Fibroblast of the conjunctiva (primary cell): ENCODE results near the gene KCNK15.
"Not testable (repeated sequence)": the region's sequence is repeated elsewhere in the genome, so short reads cannot be mapped to it uniquely, and the experiment has no call there.

Source experiments
- DNase-seq: peaks from one replicate; pipeline ENCODE4 v3.0.0-alpha.2; 2010; ENCODE audit warnings: low read depth

Gene KCNK15

DNA sequence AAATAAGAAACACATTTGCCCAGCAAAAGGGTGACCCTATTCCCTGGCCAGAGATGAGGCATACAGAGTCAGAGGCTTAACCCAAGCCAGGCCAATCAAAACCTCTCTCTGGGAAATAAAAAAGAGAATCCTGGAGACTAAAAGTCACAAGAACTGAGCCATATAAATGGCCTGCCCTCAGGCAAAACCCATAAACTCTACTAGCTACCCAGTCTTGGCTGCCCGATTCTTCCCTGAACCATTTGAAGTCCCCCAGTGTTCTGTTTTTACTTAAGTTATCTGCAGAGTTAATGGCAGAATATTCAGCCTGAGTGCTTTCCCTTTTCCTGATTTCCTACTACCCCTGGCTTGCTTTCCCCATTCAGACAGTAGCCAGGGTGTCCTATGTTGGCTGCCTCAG is 13.9 kb downstream of the KCNK15 start:
- no peak for DNase-seq

DNA sequence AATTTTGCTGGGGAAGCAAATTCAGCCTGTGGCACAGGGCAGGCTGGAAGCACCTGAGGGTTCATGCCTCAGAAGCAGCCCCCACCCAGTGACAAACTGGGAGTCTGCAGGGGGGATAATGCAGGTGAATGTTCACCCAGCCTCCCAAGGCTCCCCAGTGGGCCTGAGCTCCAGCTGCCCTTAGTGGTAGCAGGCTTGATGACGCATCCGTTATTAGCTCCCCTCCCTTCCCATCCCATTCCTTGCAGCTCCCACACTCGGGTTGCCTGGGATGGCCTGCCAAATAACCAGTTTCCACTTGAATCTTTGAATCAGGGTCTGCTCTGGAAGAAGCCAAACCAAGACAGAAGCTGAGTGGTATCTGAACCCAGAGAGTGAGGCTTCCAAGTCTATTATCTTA is 15.8 kb downstream of the KCNK15 start:
- DNase-seq: no peak

DNA sequence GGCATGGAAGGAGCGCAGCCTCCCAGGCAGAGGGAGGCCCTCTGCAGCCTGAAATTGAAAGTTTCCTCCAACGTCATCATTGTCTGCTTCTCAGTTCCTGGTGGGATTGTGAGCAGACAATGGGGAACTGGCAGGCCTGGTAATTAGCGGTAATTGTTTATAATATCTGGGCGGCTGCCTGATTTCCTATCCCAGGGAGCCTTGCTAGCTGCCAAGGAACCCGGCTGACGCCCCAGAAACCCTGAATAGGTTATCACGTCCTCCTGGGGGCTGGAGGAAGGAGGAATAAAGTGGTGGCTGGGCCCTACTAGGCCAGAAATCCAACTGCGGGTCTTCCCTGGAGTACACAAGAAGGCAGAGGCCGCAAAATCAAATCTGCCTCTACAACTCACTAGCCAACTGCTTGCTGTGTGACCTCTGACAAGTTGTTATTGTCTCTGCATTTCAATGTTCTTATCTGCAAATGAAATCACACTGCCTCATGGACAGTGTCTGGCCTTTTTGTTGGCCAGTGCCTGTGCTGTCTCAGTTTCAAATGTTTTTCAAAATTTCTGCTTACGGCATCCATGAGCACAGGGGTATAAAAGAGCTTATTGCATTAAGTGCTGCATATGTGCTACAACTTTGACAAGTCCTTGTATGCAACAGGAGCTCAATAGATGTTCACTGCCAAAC is 16.9 kb downstream of the KCNK15 start:
- DNase-seq: no peak

DNA sequence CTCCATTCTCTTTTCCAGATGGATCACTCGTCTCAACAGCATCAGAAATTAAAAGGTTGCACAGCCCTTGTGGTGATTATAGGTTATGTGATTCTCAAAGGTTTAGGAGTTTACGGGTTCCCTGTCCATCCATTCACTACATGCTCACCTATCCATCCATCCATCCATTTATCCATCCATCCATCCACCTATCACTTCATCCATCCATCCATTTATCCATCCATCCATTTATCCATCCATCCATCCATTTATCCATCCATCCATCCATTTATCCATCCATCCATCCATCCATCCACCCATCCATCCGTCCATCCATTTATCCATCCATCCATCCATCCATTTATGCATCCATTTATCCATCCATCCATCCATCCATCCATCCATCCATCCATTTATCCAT is 18.1 kb downstream of the KCNK15 start:
- not testable (repeated sequence) for DNase-seq

DNA sequence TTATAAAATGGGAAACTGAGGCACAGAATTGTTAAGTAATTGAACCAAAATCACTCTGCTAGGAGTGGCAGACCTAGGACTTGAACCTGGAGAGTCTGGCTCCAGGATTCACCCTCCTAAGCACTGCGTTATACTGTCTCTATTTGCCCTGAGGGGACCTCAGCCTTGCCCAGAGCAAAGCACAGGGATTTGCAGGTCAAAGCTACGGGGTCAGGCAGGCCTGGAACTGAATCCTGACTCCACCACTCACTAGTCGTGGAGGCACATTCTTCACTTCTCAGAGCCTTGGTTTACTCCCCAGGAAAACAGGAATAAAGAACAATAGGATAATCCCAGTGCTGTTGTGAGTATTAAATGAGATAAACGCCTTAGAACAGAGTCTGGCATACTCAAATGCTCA is 19.4 kb downstream of the KCNK15 start:
- DNase-seq: no peak

DNA sequence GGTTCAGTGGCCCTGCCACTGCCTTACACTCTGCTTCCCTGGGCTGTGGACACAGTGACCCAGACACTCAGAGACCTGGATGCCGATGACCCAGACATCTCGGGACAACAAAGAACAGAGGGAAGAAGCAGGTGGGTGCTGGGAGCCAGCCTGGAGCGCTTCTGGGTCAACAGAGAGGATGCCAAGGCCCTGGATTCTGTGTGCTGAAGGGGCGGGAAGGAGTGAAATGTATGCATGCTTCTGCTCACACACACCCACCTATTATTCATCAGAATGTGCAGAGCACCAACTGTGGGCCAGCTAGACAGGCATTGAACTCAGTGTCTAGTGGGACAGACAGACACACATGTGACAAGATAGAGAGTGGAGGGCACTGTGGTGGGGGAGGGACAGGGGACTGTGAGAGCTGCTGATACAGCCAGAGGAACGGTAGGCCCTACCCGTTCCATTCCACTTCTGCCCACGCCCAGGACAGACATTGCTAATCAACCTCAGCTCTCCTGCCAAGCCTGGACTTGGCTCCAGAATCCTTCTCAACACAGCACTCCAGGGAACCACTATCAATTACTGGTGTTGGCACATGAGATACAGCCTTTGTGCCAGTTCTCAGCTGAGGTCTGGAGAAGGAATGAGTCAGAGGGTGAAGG is 20.2 kb downstream of the KCNK15 start:
- DNase-seq: no peak

DNA sequence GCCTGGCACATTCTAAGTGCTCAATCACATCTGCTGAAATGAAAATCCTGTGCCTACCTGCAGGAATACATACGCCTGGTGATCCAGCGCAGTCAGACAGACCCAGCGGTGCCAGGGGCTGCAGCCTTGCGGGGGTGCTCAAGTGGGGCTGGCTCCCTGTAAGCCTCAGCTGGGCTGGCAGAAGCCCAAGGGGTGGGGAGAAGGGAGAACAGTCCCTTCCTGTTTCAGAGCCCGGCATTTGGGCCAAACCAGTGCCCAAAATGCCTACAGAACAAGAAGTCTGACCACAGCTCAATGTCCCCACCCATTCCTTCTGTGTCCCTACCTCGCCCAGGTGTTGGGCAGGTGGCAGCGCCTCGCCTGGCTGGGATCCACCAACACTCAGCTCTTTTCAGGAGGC is 22.6 kb downstream of the KCNK15 start:
- no peak for DNase-seq

DNA sequence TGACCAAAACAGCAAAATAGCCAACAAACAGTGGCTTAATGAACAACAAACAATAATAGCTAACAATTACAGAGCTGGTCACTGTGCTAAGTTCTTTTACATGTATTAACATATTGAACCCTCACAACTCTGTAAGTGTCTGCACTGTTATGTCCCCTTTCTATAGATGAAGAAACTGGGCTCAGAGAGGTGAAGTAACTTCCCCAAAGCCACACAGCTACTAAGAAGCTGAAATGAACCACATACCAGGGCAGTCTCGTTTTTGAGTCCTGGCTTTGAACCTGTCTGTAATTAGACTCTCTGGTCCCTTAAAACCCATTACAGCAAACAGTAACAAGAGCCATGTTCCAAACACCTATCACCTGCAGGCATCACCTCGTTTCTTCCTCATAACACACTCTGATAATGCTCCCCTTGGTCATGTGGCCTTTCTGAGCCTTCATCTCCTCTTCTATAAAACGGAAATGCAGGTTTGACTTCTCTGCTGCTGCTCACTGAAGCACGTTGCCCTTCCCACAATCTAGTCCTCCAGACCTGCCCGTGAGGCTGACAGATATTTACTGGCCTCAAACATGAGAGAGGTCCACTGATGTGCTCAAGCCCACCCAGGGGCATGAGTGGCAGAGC is 23.3 kb downstream of the KCNK15 start:
- DNase-seq: no peak

DNA sequence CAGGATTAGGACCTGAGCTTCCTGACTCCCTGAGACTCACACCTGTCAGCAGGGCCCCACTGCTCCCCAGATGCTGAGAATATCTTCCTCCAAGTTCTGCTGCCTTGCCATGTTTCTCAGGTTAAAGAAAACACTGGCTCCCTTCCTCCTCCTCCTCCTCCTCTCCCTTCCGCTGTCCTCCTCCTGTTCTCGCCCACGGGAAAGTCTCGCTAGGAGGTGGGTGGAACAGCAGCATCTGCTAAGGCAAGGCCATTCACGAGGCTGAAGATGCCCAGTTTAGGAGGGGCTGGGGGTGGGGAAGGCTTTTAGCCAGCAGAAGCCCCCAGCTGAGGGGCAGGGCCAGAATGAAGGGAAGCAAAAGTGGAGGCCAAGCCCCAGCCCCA is 23.8 kb downstream of the KCNK15 start:
- DNase-seq: no peak

DNA sequence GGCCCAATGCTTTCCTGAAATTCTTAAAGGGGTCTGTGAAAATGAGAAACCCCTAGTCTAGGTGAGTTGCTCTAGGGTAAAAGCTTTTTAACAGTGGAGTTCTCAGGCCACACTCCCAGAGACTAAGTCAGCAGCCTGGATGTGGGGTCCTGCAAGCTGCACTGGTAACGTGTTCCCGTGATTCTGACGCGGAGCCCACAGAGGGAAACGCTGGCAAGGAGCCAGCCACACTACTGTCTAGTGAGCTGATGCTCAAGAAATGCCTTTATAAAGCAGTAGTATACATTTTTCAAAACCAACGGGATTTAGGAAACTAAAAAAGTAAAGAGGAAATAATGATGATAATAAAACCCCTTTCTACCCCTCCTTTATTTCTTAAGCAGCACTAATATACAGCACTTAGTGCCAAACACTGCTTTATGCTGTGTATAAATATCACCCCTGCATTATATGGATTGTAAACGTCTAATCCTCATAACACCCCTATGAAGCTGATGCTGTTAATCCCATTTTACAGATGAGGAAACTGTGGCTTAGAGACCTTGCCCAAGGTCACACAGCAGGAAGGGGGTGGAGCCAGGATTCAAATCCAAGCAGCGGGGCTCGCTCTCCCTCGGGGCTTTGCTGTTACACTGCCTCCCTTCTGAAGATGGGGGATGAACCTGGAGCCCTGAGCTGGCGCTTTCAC is 25.0 kb downstream of the KCNK15 start:
- no peak for DNase-seq

DNA sequence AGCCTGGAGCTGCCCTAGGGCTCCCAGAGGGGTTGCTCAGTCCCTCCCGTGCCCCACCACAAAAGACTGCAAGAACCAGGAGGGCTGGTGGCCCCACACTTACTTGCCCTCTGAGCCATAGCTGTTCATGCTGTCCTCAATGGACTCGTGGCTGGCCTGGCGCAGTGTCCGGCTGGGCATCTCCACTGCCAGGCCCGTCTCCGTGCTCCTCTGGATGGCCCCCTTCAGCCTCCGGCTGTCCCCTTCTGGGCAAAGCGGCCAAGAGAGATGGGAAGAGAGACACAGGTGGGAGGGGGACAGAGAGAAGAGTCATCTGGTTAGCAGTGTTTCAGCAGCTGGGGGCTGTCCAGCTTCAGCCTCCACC is 25.5 kb downstream of the KCNK15 start:
- no peak for DNase-seq

DNA sequence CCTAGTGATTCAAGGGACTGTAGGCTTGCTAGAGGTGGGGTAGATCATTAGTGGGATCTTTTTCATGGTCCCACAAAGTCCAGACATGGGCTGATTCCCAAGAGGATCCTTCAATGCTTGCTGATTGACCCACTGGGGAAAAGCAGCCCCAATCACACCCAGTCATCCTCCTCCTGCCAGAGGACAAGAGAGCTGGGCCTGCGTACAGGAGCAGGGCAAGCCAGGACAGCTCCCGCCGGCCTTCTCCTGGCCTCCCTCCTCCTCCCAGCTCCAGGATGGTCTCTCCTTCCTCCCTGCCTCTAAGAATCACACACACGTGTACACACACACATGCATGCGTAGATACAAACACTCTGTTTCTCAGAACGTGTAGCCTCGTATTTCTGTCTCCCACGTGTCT is 27.0 kb downstream of the KCNK15 start:
- DNase-seq: no peak

DNA sequence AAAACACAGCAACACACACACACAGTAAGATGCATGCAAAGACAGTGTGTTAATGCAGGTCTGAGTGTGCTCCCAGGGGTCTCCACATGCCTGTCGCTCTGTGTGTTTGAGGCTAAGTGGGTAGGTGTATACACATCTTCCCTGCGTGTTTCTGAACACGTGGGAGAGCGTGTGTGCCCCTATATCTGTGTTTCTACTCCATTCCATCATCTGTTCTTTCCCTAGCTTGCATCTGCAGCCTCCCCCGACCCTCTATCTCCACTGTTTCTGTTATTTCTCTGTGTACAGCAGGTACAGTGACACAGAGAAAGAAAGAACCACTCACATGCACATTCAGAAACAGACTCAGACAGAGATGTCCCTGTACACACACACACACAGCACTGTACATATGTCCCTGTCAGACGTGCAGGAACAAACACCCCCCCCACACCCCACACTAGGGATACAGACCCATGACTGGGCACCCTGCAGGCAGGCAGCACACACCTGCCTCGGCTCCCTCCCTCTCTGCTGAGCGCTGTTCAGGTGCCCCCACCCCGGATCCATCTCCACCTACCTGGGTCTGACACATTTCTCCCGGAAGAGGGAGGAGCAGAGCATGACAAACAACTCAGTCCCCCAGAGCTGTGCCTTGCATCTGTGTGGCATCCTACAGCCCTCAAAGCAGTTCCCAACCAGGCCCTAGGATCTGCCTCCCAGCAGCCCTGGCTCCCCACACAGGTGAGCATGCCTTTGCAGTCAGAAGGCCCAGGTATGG is 27.6 kb downstream of the KCNK15 start:
- DNase-seq: no peak

DNA sequence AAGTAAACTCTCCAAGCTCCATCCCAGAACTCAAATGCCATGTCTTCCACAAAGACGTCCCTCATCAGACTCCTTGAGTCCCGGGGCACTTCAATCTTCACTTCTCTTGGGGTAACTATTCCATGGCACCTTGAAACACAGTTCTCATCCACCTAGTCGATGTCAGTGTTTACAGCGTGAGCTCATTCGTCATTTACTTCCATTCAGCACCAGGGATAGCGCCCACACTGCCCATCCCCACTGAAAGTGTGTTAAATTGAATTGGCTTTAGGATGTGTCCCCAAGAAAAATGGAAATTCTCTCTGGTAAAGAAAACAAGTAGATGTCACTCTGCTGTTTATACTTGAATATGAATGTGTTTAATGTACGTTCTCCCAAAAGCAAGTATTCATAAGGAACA is 31.3 kb downstream of the KCNK15 start:
- no peak for DNase-seq

DNA sequence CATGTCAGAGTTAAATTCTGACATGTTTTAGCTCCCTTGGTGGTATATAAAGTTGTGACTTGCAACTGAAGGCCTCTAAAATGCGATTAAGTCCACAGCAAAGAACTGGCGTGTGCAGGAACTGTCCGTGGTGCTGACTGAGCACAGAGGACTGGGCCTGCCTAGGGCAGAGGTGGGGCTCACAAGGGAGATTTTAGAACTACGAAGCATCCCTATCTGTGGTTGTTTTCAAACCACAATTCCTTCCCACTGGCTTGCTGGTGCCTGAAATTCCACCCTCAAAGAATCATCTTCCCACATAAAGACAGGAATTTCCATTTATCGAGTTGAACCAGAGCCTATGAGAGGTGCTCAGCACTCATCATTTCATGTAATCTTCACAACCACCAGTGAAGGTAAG is 34.6 kb downstream of the KCNK15 start:
- no peak for DNase-seq

DNA sequence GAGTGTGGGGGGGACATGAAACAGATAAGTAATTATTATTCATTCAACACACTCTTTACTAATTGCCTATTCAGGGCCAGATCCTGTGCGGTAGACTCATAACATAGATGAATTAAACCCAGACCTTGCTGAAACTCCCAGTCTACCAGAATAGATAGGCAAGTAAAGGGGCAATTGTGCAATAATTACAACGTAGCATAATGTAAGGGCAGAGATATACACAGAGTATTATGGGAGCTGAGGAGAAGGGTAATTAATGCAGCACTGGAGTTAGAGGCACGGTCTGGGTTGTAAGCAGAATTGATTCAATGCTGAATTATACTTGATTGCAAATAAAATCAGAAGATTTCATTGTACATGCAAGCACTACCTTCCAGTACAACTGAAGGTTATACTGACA is 35.5 kb downstream of the KCNK15 start:
- no peak for DNase-seq

DNA sequence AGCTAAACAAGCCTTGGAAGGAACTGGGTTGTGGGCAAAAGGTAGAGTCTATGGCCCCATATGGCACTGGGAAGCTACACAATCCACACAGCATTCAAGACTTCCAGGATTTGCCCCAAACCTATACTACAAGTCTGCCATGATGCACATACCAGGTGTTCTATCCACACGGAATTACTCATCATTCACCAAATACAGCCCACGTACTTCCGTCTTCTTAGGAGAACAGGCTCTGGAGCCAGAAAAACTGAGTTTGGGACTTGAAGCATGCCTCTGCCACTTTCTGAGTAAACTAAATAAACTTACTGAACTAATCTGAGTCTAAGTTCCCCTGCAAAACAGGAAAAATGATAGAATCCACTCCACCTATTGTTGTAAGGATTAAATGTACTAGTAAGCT is 36.1 kb downstream of the KCNK15 start:
- DNase-seq: no peak

DNA sequence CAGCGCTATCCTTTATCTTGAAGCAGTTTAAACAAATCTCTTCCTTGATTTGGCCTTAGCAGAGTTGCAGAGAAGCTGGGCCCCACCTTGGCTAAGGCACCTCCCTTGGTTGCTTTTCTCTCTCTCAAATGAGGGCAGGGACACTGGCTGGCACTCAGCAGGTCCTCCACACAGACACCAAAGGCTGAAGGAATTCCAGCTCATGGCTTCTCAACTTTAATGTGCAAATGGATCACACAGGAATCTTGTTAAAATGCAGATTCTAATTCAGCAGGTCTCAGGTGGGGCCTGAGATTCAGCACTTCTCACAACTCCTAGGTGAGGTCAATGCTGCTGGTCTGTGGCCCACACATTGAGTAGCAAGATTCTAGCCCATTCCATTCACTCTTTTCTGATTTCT is 39.0 kb downstream of the KCNK15 start:
- DNase-seq: no peak

DNA sequence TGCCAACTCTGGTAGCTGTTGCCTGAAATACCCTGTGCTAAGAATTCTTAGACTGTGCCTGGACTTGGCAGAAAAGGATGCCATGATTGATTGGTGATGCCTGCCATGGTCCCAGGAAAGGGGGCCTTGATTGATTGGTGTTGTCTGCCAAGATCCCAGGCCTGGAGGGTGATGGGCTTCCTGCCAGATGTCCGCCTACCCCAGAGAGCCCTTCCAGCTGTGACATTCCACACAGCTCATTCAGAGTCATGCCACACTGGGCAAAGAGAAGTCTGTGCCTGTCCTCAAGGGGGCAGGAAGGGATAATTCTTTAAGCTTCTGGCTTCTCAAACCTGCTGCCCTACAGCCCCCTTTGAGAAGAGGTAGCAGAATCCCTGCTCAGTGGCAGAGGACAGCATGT is 40.1 kb downstream of the KCNK15 start:
- DNase-seq: no peak

DNA sequence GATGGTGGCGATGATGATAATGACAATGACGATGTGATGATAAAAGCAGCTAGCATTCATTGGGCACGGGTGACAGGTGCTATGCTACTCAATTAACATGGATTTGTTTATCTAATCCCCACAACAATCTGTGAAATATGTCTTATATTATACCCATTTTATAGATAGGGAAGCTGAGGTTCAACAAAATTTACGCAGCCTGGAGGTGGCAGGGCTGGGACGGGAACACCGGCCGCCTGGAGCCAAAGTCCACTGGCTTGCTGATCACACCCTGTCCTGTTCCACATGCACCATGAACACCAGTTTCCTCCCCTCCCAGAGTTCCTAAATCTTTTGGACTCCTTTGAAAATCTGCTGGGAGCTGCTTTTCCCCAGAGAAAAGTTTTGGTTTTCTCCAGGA is 41.6 kb downstream of the KCNK15 start:
- no peak for DNase-seq

DNA sequence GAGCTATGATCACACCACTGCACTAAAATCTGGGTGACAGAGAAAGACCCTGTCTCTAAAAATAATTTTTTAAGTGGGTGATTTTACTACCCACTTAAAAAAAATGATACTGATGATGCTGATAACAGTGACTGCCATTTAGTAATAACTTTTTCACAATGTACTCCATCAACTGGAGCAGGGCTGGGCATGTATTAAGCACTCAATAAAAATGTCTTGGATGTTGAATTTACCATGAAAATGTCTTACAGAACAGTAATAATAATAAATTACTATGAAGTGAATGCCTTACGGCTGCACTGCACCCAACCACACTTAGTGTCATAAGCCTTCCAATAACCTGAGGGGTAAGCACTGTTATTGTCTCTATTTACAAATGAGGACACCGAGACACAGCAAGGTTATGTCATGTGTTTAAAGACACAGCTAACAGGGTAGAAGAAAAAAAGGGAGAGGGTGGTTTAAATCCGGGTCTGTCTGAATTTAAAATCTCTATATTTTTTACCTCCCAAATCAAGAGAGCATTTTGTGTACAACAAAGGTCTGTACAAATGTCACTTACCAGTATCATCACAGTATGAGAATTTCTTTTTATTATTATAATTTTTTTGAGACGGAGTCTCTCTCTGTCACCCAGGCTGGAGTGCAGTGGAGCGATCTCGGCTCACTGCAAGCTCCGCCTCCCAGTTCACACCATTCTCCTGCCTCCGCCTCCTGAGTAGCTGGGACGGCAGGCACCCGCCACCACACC is 43.2 kb downstream of the KCNK15 start:
- no peak for DNase-seq
